Right ventricle myocardium superior (tissue), 1 donor: ENCODE results near the gene DEDD2. TPM values are rescaled to one million over a fixed set of nuclear protein-coding genes. Genes with fewer than 3 reads are reported as not detected.

Experiments used
- ATAC-seq: fragments of 200-7000 bp; cut with Tn5 transposase; one replicate; pipeline ENCODE4 v1.9.1; 2020; ENCODE audit warnings: mild to moderate bottlenecking; ENCODE audit not compliant: poor library complexity
- DNase-seq: peaks from one replicate; pipeline ENCODE4 v3.0.0-alpha.2; 2020
- intact Hi-C: fragments of 100-400 bp; cut with DNase I; formaldehyde crosslinking; loops from one replicate; pipeline ENCODE4 v1.11.2; 2022
- total RNA-seq: library from RNA; stranded (reverse); fragmentation: NEBNext Ultra II Directional; extraction: Animal tissue kit (Norgen Biotek cat#: 25700); gene quantifications from one replicate; pipeline ENCODE4 v1.2.1, GENCODE V29; 2021
- donor health status: DM: no; HTN: yes; CAD: no; lungs with severe emphysema.

The DEDD2 gene
- total RNA-seq, 1 donor from 2014 or later, result 14.8 TPM

- DNase-seq, result no peak
- intact Hi-C loops, result no loop called here
- no peak for ATAC-seq
These were observed 10.4 kb downstream of the DEDD2 start for GRCh38 chr19:42206871-42207755.

- no peak for ATAC-seq
- intact Hi-C loops, result no loop called here
- no peak for DNase-seq
These were observed 12.8 kb downstream of the DEDD2 start for GRCh38 chr19:42204664-42205063.

- DNase-seq (no peak), ATAC-seq (no peak)
- intact Hi-C loops, result no loop called here
These were observed 13.8 kb downstream of the DEDD2 start for GRCh38 chr19:42203700-42204099.

- intact Hi-C loops, result no loop called here
- no peak for DNase-seq
- ATAC-seq, result no peak
These were observed 15.1 kb downstream of the DEDD2 start for GRCh38 chr19:42202290-42202880.

- DNase-seq, result peak; percentile 65
- intact Hi-C loops, result no loop called here
- ATAC-seq, result peak; percentile 63
These were observed 15.8 kb downstream of the DEDD2 start for GRCh38 chr19:42201489-42202289.

- DNase-seq (no peak), ATAC-seq (no peak)
- intact Hi-C loops, result no loop called here
These were observed 17.3 kb downstream of the DEDD2 start for GRCh38 chr19:42200116-42200715.

- DNase-seq (peak; percentile 77), ATAC-seq (peak; percentile 61)
- intact Hi-C loops, result no loop called here
These were observed 17.9 kb downstream of the DEDD2 start for GRCh38 chr19:42199440-42200115.

- no peak for DNase-seq
- intact Hi-C loops, result no loop called here
- peak; percentile 5 for ATAC-seq
These were observed 18.6 kb downstream of the DEDD2 start for GRCh38 chr19:42198676-42199439.

- ATAC-seq, result no peak
- intact Hi-C loops, result no loop called here
- DNase-seq, result no peak
These were observed 20.1 kb downstream of the DEDD2 start for GRCh38 chr19:42197375-42197817.

GRCh38 chr19:42196011-42197001 is 21.2 kb downstream of the DEDD2 start:
- intact Hi-C loops, result no loop called here
- no peak for ATAC-seq
- DNase-seq, result no peak

- no peak for DNase-seq
- no peak for ATAC-seq
- intact Hi-C loops, result no loop called here
These were observed 23.8 kb downstream of the DEDD2 start for GRCh38 chr19:42193706-42194105.

- intact Hi-C loops, result no loop called here
- DNase-seq, result no peak
- no peak for ATAC-seq
These were observed 24.2 kb downstream of the DEDD2 start for GRCh38 chr19:42193294-42193693.

- ATAC-seq (no peak), DNase-seq (no peak)
- intact Hi-C loops, result no loop called here
These were observed 25.6 kb downstream of the DEDD2 start for GRCh38 chr19:42191855-42192254.

GRCh38 chr19:42191330-42191729 is 26.1 kb downstream of the DEDD2 start:
- ATAC-seq (no peak), DNase-seq (no peak)
- intact Hi-C loops, result no loop called here

- DNase-seq (no peak), ATAC-seq (no peak)
- intact Hi-C loops, result no loop called here
These were observed 28.3 kb downstream of the DEDD2 start for GRCh38 chr19:42189133-42189532.

GRCh38 chr19:42188665-42189064 is 28.8 kb downstream of the DEDD2 start:
- DNase-seq (no peak), ATAC-seq (no peak)
- intact Hi-C loops, result no loop called here

GRCh38 chr19:42185277-42185676 is 32.2 kb downstream of the DEDD2 start:
- intact Hi-C loops, result loop anchor here (2.0 kb wide), 1 partner anchor 52 kb away; the partner anchor contains the start of gene POU2F2
- DNase-seq, result no peak
- ATAC-seq, result peak; percentile 66
